HG02678 (cell line): ENCODE data around the gene EMC8.
"Not testable (repeated sequence)": the region's sequence is repeated elsewhere in the genome, so short reads cannot be mapped to it uniquely, and the experiment has no call there.

Source experiments
- ATAC-seq: cut with Tn5 transposase; IDR thresholded peaks from one replicate; pipeline ENCODE4 v1.9.1; 2021; ENCODE audit warnings: mild to moderate bottlenecking, moderate library complexity; ENCODE audit not compliant: unreplicated experiment

EMC8 gene

DNA sequence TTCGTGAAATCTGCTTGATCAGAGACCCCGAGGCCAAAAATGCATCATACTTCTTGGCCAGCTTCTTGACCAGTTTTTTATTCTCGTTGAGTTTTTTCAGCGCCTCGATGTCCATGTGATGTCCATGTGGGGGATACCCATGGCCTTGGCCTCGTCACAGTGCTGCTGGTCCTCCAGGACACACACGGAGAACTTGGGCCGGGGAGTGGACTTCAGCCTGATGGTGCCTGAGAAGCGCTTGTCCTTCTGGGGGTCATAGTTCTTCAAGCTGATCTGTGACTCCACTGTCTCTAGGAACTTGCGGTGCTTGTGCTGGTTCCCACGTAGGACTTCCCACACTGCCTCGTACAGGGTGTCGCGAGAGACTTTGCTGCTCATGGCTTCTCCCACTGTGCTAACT, 16.8 kb upstream of the EMC8 start:
- ATAC-seq = no peak

DNA sequence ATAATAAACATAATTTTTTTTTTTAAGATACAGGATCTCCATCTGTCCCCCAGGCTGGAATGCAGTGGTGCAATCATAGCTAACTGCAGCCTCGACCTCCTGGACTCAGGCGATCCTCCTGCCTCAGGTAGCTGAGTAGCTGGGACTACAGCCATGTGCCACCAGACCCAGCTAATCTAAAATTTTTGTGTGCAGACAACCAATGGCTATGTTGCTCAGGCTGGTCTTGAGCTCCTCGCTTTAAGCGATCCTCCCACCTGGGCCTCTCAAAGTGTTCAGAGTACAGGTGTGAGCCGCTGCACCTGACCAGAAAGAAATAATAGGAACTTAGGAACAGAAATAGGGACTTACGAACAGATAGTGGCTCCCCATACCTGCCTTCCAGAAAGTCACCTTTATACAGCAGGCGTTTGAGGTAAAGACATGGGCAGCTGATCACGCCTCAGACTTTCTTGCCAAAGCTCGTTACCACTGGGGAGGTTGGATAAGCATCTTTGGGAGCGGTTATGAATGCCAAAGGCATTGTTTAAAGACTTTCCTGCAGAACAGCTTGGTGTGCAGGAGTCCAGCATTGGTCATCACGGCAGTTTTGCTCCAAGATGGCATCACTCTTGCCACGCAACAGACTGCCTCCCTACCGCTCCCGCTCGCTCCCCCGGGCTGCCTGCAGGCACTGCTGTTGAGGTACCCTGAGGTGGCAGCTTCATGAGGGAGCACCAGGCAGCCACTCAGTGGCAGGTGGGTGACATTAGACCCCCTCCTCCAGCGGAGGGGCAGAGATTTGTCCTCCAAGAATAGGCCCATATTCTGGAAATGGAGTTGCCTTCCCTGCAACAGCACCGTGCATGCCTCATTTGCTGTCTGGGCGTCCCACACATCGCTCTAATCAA, 13.7 kb upstream of the EMC8 start:
- no peak for ATAC-seq

GRCh38 chr16:85812031-85812807, 12.9 kb upstream of the EMC8 start:
- ATAC-seq = no peak

DNA sequence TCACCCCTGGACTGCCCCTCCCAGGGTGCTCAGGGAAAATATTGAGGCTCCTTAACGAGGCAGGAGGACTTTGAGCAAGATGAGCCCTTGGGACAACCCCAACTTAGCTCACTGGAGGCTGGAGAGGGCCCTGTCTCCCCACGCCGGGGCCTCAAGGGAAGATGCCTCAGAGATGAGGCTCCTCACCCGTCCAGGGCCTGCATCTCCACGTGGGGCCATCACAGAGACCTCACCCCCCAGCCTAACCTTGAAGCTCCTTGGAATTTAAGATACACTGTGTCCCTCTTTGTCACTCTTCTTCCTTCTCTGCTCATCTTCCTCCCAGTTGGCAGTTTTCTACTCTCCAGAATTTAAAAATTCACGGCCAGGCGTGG, 11.4 kb upstream of the EMC8 start:
- no peak for ATAC-seq

DNA sequence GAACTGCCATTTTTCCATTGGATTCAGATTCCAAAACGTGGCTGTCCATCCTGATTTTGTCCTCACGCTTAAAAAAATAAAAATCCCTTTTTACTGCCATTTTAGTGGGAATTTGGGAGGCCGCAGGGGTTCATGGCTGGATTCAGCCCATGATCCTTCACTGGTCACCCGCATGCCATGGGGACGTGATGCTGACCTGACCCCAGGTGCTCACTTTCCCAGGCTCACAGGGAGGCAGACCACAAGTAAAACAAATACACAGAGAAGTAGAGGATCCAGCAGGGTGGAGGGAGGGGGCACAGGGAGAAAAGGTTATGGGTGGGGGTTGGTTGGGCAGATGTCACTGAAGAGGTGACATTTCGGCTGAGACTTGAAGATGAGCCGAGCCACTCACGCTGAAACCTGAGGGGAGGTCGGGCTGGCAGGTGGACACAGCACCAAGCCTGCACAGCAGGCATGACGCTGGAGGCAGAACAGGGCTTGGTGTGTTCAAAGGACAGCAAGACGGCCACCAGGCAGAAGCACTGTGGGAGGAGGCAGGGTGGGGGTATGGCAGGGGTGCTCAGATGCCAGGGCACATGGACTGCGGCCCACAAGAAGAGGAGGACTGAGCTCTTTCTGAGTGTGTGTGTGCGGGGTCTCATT, 10.9 kb upstream of the EMC8 start:
- ATAC-seq = no peak

DNA sequence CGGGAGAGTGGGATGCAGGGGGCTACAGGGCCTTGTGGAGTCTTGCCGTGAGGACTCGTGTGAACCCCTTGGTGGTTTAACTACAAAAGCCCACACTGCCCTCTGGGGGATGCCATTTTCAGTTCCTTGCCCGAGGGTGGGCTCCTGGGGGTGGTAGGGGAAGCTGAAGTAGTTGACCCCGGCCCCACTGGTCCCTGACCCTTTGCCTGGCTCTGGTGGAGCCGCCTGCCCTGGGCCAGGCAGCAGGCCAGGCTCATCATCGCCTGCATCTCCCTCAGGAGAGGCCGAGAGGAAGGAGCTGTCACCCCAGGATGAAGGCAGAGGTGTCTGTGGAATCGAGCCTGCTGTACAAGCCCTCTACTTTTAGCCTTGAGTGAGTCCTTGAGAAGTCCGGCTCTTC, 10.3 kb upstream of the EMC8 start:
- ATAC-seq = no peak

DNA sequence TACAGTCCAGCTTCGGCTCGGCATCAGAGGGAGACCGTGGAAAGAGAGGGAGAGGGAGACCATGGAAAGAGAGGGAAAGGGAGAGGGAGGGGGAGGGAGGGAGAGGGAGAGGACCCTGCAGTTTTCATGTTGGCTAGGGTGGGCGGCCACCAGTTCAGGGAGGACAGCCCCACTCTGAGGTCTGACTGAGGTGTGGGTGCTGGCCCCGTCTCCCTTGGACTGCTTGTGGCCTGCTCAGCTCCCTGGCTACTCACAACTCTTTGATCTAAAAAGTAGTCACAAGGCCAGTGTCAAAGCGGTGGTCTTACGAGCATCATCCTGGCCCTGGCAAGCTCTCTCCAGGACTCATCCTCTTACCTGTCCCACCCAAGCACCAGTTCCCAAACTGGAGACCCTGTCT, 9.6 kb upstream of the EMC8 start:
- no peak for ATAC-seq

GRCh38 chr16:85808104-85808503, 8.8 kb upstream of the EMC8 start:
- ATAC-seq = not testable (repeated sequence)

GRCh38 chr16:85807340-85807739, 8.0 kb upstream of the EMC8 start:
- not testable (repeated sequence) for ATAC-seq

- no peak for ATAC-seq
Observed at GRCh38 chr16:85806539-85806938, 7.2 kb upstream of the EMC8 start.

- no peak for ATAC-seq
Observed at GRCh38 chr16:85805442-85806045, 6.2 kb upstream of the EMC8 start.

DNA sequence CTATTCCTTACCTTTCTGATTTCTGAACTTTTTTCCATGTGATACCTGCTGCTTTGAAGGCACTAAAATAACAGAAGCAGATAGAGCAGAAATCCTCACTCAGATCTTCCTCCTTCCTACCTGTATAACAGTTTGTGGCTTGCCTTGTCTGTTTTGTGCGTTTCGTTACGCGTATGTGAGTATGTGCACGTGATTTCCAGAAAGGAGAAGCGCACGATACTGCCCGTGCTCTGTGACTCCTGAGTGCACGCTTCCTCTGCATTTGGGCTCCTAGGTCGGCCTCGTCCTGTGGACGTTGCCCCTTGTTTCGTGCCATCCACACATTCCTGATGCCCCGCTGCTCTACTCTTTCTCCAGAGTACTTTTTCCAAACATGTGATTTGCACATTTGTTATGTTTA, 4.2 kb upstream of the EMC8 start:
- ATAC-seq = no peak

DNA sequence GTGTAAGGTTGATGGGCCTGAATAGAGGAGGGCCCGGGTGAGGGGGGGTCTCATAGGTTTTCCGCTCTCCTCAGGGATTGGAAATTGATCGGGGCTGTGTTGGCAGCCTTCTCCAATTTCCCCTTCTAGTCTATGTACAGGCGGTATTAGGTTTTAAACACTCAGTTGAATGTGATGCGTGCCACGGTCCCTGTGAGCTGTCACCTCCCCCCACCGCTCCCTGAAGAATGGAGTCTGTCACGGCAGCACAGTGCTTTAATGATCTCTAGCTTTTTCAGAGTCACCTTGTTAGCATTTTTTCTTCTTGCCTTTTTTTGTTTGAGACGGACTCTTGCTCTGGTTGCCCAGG, 951 bp upstream of the EMC8 start:
- ATAC-seq = no peak

- peak; percentile 28 for ATAC-seq
Observed at GRCh38 chr16:85798901-85799496, 345 bp downstream of the EMC8 start.

DNA sequence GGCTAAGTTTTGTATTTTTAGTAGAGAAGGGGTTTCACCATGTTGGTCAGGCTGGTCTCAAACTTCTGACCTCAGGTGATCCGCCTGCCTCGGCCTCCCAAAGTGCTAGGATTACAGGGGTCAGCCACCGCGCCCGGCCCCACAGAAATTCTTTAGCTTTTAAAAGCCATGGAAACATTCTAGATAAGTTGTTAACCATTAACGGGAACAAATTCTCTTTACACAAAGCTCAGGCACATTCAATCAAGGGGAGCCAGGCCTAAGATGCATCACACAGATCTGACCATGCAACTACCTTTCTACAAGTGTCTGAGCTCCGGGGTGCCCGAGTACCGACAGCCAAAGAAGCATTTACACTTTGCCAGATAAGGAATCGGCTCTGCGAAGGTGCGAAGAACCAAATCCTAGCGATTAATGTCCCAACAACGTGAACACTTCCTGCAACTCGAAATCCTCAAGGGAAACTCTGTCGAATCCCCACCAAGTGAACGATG, 1.0 kb downstream of the EMC8 start:
- ATAC-seq = no peak

GRCh38 chr16:85796599-85796998, 2.7 kb downstream of the EMC8 start:
- ATAC-seq = no peak

GRCh38 chr16:85796152-85796551, 3.2 kb downstream of the EMC8 start:
- no peak for ATAC-seq

DNA sequence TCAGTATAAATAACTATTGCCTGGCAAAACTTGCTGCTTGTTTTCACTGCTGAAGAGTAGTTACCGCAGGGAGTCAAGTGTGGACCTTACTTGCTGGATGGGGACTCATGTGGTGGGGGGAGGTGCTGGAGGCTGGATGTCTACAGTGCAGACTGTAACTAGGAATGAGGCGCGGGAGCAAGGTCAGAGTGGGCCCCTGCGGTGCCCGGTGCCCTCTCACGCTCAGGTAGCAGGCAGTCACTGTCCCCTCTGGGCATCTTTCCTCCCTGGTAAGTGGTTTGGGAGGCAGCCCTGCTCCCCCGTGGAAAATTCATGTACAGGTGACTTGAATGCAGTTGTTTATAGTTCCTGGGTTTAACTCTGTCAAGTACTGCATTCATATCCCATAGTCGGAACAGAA, 4.6 kb downstream of the EMC8 start:
- ATAC-seq = no peak

DNA sequence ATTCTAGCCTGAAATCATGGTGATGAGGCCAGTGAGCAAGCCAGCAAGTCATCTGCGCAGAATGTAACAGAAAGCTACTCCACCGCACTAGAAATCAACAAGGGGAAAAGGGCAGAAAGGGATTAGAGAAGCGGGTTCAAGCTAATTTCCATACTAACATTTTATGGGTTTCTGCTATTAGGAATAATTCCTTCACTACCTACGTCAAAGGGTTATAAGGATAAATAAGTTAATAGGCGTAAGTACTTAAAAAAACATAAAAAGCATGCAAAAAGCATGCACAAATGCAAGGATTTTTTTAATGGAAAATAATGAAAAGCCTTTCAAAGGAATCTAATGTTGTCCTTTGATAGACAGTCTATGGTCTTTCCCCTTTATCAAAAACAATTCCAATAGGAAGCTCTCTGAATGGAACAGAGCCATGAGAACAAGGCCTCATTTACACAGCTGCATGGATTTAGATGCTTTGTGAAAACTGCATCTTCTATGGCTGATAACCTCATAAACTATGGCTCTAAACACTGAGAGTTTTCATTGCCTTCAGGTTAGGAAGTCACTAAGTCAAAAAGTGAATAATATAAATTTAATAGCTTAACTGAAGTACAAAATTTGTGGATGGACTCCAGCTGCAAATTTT, 5.6 kb downstream of the EMC8 start:
- ATAC-seq = no peak

DNA sequence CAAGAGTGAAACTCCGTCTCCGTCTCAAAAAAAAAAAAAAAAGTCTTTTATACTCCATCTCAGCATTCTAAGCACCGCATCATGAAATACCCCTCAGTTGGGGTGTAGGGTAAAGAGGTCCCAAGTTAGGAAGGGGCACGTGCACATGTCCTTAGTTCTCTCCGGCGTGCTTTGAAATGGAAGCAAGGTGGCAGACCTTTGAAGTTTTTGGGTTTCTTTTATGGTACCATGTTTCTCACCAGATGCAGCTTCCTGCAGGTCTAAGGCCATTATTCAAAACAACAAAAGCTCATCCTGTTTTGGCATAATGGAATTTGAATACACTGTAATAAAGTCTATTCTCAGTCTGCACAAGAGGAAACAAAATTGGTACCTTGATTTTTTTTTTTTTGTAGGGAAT, 9.6 kb downstream of the EMC8 start:
- no peak for ATAC-seq
